ENCODE measurements around the gene TFAM.

TFAM gene

GRCh38 chr10:58435297-58435985 lies 50.2 kb downstream of the TFAM start:
- Histone ChIP-seq H3K4me3 (ENCODE audit: low read depth, low read length) (no peak overlapping the region), H3K27me3 (ENCODE audit: control insufficient read depth, insufficient read depth, low read length) (no peaks in the 10 kb centered on the region), H3K36me3 (ENCODE audit: control insufficient read depth, insufficient read depth, low read length) (no peaks in the 10 kb centered on the region), H3K9me3 (ENCODE audit: control insufficient read depth, insufficient read depth, low read depth, low read length) (peaks cover 8% of the 10 kb centered on the region; the same call in 1 of the 2 replicates), H3K9ac (ENCODE audit: low read length) (no peak overlapping the region), H3K4me1 (ENCODE audit: control insufficient read depth, insufficient read depth, low read length) (peaks cover 14% of the 10 kb centered on the region), H3K27ac (ENCODE audit: low read depth, low read length) (no peak overlapping the region)

DNA sequence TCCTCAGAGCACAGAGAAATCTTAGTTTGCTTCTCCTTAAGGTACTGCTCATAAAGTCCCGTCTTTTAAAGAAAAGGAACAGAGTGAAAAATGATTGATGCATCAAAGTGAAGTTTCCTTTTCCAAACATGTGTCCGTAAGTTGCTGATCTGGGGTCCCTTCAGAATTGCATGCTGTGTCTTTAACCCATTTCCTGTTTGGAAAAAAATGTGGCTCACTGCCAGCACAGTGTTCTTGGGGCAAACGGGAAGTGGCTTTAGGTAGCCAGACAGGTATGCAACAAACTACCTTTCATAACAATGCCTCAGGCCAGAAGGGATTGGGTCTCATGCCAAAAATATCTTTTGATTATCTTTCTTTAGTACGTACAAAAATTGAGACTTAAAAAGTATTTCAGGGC lies 50.9 kb downstream of the TFAM start:
- no peaks in the 10 kb centered on the region for H3K36me3 ChIP-seq (ENCODE audit: control insufficient read depth, insufficient read depth, low read length)
- peaks cover 14% of the 10 kb centered on the region for H3K4me1 ChIP-seq (ENCODE audit: control insufficient read depth, insufficient read depth, low read length)
- H3K27ac ChIP-seq (ENCODE audit: low read depth, low read length) = no peak overlapping the region
- H3K9me3 ChIP-seq (ENCODE audit: control insufficient read depth, insufficient read depth, low read depth, low read length) = peaks cover 8% of the 10 kb centered on the region; the same call in 1 of the 2 replicates
- no peaks in the 10 kb centered on the region for H3K27me3 ChIP-seq (ENCODE audit: control insufficient read depth, insufficient read depth, low read length)
- no peak overlapping the region for H3K4me3 ChIP-seq (ENCODE audit: low read depth, low read length)
- no peak overlapping the region for H3K9ac ChIP-seq (ENCODE audit: low read length)

- Histone ChIP-seq H3K27me3 (ENCODE audit: control insufficient read depth, insufficient read depth, low read length) (no peaks in the 10 kb centered on the region), H3K4me3 (ENCODE audit: low read depth, low read length) (no peak overlapping the region), H3K27ac (ENCODE audit: low read depth, low read length) (no peak overlapping the region), H3K9ac (ENCODE audit: low read length) (no peak overlapping the region), H3K9me3 (ENCODE audit: control insufficient read depth, insufficient read depth, low read depth, low read length) (peaks cover 8% of the 10 kb centered on the region; the same call in 1 of the 2 replicates), H3K4me1 (ENCODE audit: control insufficient read depth, insufficient read depth, low read length) (peaks cover 14% of the 10 kb centered on the region), H3K36me3 (ENCODE audit: control insufficient read depth, insufficient read depth, low read length) (no peaks in the 10 kb centered on the region)
Observed at GRCh38 chr10:58438340-58438871, 53.2 kb downstream of the TFAM start.

GRCh38 chr10:58438986-58439385 lies 53.8 kb downstream of the TFAM start:
- peaks cover 8% of the 10 kb centered on the region; the same call in 1 of the 2 replicates for H3K9me3 ChIP-seq (ENCODE audit: control insufficient read depth, insufficient read depth, low read depth, low read length)
- H3K9ac ChIP-seq (ENCODE audit: low read length) = no peak overlapping the region
- peaks cover 14% of the 10 kb centered on the region for H3K4me1 ChIP-seq (ENCODE audit: control insufficient read depth, insufficient read depth, low read length)
- no peaks in the 10 kb centered on the region for H3K36me3 ChIP-seq (ENCODE audit: control insufficient read depth, insufficient read depth, low read length)
- no peaks in the 10 kb centered on the region for H3K27me3 ChIP-seq (ENCODE audit: control insufficient read depth, insufficient read depth, low read length)
- H3K4me3 ChIP-seq (ENCODE audit: low read depth, low read length) = no peak overlapping the region
- H3K27ac ChIP-seq (ENCODE audit: low read depth, low read length) = no peak overlapping the region

DNA sequence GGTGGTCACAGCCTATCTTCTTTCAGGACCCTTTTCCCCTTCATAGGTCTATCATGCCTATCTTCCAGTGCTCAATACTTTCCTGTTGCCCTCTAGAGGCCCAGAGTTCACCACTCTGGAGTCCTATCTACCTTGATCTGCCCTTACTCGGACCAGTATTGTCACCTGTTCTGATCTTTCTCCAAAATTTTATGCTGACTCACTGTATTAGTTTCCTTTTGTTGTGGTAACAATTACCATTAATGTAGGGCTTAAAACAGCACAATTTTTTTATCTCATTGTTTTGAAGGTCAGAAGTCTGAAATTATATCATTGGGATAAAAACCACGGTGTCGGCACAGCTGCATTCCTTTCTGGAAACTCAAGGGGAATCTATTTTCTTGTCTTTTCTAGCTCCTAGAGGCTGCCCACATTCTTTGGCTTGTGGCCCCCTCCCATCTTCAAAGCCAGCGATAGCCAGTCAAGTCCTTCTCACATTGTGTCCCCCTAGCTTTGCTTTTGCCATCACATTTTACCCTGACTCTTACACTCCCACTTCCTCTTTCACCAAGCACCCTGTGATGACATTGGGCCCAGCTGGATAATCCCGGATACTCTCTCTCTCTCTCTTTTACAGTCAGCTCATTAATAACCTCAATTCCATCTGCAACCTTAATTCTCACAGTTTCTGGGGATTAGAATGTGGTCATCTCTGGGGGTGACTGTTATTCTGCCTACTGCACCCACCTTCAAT lies 54.6 kb downstream of the TFAM start:
- no peak overlapping the region for H3K27ac ChIP-seq (ENCODE audit: low read depth, low read length)
- H3K27me3 ChIP-seq (ENCODE audit: control insufficient read depth, insufficient read depth, low read length) = no peaks in the 10 kb centered on the region

GRCh38 chr10:58440484-58440883 lies 55.3 kb downstream of the TFAM start:
- Histone ChIP-seq H3K9me3 (ENCODE audit: control insufficient read depth, insufficient read depth, low read depth, low read length) (peaks cover 8% of the 10 kb centered on the region; the same call in 1 of the 2 replicates), H3K36me3 (ENCODE audit: control insufficient read depth, insufficient read depth, low read length) (no peaks in the 10 kb centered on the region), H3K9ac (ENCODE audit: low read length) (no peak overlapping the region), H3K4me3 (ENCODE audit: low read depth, low read length) (no peak overlapping the region), H3K27ac (ENCODE audit: low read depth, low read length) (no peak overlapping the region), H3K27me3 (ENCODE audit: control insufficient read depth, insufficient read depth, low read length) (no peaks in the 10 kb centered on the region), H3K4me1 (ENCODE audit: control insufficient read depth, insufficient read depth, low read length) (peaks cover 10% of the 10 kb centered on the region)

More for the DNA sequence above, 54.6 kb downstream of the TFAM start:
- H3K9ac ChIP-seq (ENCODE audit: low read length) = no peak overlapping the region
- peaks cover 8% of the 10 kb centered on the region; the same call in 1 of the 2 replicates for H3K9me3 ChIP-seq (ENCODE audit: control insufficient read depth, insufficient read depth, low read depth, low read length)
- peaks cover 14% of the 10 kb centered on the region for H3K4me1 ChIP-seq (ENCODE audit: control insufficient read depth, insufficient read depth, low read length)
- no peaks in the 10 kb centered on the region for H3K36me3 ChIP-seq (ENCODE audit: control insufficient read depth, insufficient read depth, low read length)
- H3K4me3 ChIP-seq (ENCODE audit: low read depth, low read length) = no peak overlapping the region

- Histone ChIP-seq H3K27ac (ENCODE audit: low read depth, low read length) (no peak overlapping the region), H3K4me1 (ENCODE audit: control insufficient read depth, insufficient read depth, low read length) (no peaks in the 10 kb centered on the region), H3K27me3 (ENCODE audit: control insufficient read depth, insufficient read depth, low read length) (no peaks in the 10 kb centered on the region), H3K4me3 (ENCODE audit: low read depth, low read length) (no peak overlapping the region), H3K9me3 (ENCODE audit: control insufficient read depth, insufficient read depth, low read depth, low read length) (peaks cover 18% of the 10 kb centered on the region), H3K9ac (ENCODE audit: low read length) (no peak overlapping the region), H3K36me3 (ENCODE audit: control insufficient read depth, insufficient read depth, low read length) (no peaks in the 10 kb centered on the region)
Observed at GRCh38 chr10:58444321-58444720, 59.1 kb downstream of the TFAM start.

DNA sequence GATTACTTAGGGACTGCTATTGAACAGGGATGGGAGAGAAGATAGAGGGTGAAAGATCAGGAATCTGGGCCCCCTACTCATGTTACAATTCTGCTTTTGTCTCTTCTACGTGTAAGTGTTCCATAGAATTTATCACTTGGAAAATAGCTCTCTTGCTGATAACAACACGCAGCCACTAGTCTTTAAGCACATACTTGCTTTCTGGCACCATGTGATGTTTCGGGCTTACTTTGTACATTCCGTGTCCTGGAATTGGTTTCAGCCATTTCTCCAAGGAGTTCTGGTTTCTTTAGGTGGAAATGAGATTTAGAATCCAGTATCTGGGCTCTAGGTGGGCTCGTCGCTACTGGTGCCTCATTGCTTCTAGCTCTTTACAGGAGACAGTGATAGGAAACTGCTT lies 59.7 kb downstream of the TFAM start:
- no peak overlapping the region for H3K9ac ChIP-seq (ENCODE audit: low read length)
- peaks cover 15% of the 10 kb centered on the region for H3K9me3 ChIP-seq (ENCODE audit: control insufficient read depth, insufficient read depth, low read depth, low read length)
- no peaks in the 10 kb centered on the region for H3K4me1 ChIP-seq (ENCODE audit: control insufficient read depth, insufficient read depth, low read length)
- no peaks in the 10 kb centered on the region for H3K36me3 ChIP-seq (ENCODE audit: control insufficient read depth, insufficient read depth, low read length)
- H3K27ac ChIP-seq (ENCODE audit: low read depth, low read length) = no peak overlapping the region
- H3K27me3 ChIP-seq (ENCODE audit: control insufficient read depth, insufficient read depth, low read length) = no peaks in the 10 kb centered on the region
- H3K4me3 ChIP-seq (ENCODE audit: low read depth, low read length) = no peak overlapping the region

GRCh38 chr10:58448121-58448935 lies 63.1 kb downstream of the TFAM start:
- no peak overlapping the region for H3K4me3 ChIP-seq (ENCODE audit: low read depth, low read length)
- no peaks in the 10 kb centered on the region for H3K36me3 ChIP-seq (ENCODE audit: control insufficient read depth, insufficient read depth, low read length)
- H3K9ac ChIP-seq (ENCODE audit: low read length) = no peak overlapping the region
- no peaks in the 10 kb centered on the region for H3K4me1 ChIP-seq (ENCODE audit: control insufficient read depth, insufficient read depth, low read length)
- H3K9me3 ChIP-seq (ENCODE audit: control insufficient read depth, insufficient read depth, low read depth, low read length) = peaks cover 10% of the 10 kb centered on the region; the same call in 1 of the 2 replicates
- no peak overlapping the region for H3K27ac ChIP-seq (ENCODE audit: low read depth, low read length)
- no peaks in the 10 kb centered on the region for H3K27me3 ChIP-seq (ENCODE audit: control insufficient read depth, insufficient read depth, low read length)

Measured in HUES6 (cell line).